ENCODE results near the gene UGT1A3.
A peak's percentile ranks its signal among the peaks of the same experiment; 100 is the strongest.
"Not testable (repeated sequence)": the region's sequence is repeated elsewhere in the genome, so short reads cannot be mapped to it uniquely, and the experiment has no call there.

The UGT1A3 gene

DNA sequence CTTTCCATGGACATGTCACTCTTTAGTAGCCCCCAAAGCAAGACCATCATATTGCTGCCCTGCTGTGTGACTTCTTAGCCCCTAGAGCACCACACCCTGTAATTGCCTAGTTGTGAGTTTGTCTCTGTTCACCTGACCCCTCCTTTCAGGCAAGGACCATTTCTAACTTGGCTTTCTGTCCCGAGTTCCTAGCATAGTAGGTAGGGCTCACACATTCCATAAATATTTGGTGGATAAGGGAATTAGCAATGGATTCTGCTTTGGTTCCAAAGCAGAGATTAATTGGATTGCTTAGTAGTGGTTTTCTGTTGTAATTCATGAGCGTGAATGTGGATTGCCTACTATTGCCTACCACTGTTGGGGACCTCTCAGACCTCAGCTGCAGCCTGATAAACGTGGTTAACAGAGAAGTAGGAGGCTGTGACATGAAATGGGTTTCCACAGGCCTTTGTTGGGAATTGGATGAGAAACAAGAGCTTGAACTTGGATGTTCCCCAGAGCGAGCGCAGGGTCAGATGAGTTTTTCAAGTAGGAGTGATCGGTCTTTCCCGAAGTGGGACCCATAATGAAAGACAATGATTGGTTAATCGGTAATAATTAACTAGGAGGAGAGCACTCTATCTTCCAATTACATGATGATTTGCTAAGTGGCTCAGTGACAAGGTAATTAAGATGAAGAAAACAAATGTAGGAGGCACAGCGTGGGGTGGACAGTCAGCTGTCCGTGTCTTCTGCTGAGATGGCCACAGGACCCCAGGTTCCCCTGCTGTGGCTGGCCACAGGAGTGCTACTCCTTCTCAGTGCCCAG, 17.8 kb downstream of the UGT1A3 start:
- H3K4me3 ChIP-seq (replicated peaks in 1 of 2; ENCODE audit: low read depth in 2 of 2, low read length in 2 of 2): no peak overlapping the region
- TF ChIP-seq, protein P1, sequence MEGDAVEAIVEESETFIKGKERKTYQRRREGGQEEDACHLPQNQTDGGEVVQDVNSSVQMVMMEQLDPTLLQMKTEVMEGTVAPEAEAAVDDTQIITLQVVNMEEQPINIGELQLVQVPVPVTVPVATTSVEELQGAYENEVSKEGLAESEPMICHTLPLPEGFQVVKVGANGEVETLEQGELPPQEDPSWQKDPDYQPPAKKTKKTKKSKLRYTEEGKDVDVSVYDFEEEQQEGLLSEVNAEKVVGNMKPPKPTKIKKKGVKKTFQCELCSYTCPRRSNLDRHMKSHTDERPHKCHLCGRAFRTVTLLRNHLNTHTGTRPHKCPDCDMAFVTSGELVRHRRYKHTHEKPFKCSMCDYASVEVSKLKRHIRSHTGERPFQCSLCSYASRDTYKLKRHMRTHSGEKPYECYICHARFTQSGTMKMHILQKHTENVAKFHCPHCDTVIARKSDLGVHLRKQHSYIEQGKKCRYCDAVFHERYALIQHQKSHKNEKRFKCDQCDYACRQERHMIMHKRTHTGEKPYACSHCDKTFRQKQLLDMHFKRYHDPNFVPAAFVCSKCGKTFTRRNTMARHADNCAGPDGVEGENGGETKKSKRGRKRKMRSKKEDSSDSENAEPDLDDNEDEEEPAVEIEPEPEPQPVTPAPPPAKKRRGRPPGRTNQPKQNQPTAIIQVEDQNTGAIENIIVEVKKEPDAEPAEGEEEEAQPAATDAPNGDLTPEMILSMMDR (IDR thresholded peaks at IDR 0.05; ENCODE audit: low read depth, low read length): no peak
- peak in 1 of 2 donors; percentile 14 for DNase-seq (ENCODE audit: low read depth in 2 of 2)

DNA sequence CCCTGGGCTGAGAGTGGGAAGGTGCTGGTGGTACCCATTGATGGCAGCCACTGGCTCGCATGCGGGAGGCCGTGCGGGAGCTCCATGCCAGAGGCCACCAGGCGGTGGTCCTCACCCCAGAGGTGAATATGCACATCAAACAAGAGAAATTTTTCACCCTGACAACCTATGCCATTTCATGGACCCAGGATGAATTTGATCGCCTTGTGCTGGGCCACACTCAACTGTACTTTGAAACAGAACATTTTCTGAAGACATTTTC, 18.4 kb downstream of the UGT1A3 start:
- H3K4me3 ChIP-seq (replicated peaks in 1 of 2; ENCODE audit: low read depth in 2 of 2, low read length in 2 of 2): no peak overlapping the region
- DNase-seq (ENCODE audit: low read depth in 2 of 2): no peak
- TF ChIP-seq, protein P1 (IDR thresholded peaks at IDR 0.05; ENCODE audit: low read depth, low read length): no peak

DNA sequence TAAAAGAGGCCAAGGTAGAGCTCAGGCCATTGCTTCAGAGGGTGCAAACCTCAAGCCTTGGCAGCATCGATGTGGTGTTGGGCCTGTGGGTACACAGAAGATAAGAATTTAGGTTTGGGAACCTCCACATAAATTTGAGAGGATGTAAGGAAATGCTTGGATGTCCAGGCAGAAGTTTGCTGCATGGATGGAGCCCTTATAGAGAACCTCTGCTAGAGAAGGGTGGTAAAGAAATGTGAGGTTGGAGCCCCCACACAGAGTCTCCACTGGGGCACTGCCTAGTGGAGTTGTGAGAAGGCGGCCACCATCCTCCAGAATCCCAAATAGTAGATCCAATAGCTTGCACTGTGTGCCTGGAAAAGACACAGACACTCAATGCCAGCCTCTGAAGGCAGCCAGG, 21.8 kb downstream of the UGT1A3 start:
- not testable (repeated sequence) for DNase-seq (ENCODE audit: low read depth in 2 of 2); H3K4me3 ChIP-seq (replicated peaks in 1 of 2; ENCODE audit: low read depth in 2 of 2, low read length in 2 of 2)

DNA sequence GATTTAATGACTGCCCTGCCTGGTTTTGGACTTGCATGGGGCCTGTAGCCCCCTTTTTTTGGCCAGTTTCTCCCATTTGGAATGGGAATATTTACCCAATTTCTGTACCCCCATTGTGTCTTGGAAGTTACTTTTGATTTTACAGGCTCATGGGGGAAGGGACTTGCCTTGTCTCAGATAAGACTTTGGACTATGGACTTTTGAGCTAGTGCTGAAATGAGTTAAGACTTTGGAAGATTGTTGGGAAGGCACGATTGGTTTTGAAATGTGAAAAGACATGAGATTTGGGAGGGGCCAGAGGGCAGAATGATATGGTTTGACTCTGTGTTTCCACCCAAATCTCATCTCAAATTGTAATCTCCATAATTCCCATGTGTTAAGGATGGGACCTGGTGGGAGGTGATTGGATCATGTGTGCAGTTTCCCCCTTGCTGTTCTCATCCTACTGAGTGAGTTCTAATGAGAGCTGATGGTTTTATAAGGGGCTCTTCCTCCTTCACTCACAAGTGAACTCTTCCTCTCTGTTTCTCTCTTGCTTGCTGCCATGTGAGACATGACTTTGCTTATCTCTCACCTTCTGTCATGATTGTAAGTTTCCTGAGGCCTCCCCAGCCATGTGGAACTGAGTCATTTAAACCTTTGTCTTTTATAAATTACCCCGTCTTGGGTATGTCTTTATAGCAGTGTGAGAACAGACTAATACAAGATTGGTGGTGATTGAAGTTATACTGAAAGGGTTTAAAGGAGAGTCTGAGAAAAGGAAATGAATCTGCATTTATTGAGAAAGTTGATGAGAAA, 22.6 kb downstream of the UGT1A3 start:
- not testable (repeated sequence) for H3K4me3 ChIP-seq (replicated peaks in 1 of 2; ENCODE audit: low read depth in 2 of 2, low read length in 2 of 2); DNase-seq (ENCODE audit: low read depth in 2 of 2)

DNA sequence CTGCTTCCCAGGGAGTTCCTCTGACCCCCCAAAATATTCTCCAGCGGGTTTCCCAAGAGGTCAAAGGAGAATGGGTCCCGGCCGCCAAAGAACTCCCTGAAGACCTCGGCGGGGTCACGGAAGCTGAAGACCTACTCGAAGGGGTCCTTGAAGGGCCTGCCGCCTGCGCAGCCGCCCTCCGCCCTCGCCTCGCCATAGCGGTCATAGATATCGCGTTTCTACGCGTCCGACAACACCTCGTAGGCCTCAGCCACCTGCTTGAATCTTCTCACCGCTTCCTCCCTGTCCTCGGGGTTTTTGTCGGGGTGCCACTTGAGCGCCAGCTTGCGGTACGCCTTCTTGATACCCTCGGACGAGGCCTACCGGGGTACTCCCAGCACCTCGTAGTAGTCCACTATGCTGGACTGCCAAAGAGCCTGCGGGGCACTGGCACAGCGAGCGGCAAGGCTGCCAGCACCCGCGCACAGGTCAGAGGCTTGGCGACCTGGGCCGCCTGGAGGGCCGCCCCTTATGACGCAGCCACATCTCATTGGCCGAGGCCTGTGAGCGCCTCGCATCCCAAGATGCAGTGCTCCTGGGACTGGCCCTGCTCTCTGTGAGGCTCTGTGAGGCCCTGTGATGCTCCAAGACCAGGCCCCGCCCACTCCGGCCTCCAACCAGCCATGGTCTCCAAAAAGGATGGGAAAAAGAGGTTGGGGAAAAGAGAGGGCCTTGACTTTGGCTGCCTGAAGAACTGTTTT, 26.2 kb downstream of the UGT1A3 start:
- TF ChIP-seq, protein P1 (IDR thresholded peaks at IDR 0.05; ENCODE audit: low read depth, low read length): no peak
- H3K4me3 ChIP-seq (replicated peaks in 1 of 2; ENCODE audit: low read depth in 2 of 2, low read length in 2 of 2): no peak overlapping the region
- DNase-seq (ENCODE audit: low read depth in 2 of 2): no peak

DNA sequence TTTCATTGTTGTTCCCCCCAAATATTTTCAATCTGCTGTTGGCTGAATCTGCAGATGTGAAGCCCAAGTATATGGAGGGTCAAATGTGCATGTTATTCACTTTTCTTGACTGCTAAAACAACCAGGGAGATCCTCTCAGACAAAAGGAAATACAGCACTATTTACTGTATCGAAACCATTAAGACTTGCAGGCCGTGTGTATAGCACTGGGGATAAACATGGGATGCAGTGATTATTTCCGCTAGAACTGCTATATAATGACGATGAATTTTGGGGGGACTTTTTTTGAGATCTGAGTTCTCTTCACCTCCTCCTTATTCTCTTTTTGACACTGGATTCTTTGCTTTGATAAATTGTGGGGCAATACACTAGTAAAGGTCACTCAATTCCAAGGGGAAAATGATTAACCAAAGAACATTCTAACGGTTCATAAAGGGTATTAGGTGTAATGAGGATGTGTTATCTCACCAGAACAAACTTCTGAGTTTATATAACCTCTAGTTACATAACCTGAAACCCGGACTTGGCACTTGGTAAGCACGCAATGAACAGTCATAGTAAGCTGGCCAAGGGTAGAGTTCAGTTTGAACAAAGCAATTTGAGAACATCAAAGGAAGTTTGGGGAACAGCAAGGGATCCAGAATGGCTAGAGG, 27.7 kb downstream of the UGT1A3 start:
- DNase-seq (ENCODE audit: low read depth in 2 of 2): no peak

DNA sequence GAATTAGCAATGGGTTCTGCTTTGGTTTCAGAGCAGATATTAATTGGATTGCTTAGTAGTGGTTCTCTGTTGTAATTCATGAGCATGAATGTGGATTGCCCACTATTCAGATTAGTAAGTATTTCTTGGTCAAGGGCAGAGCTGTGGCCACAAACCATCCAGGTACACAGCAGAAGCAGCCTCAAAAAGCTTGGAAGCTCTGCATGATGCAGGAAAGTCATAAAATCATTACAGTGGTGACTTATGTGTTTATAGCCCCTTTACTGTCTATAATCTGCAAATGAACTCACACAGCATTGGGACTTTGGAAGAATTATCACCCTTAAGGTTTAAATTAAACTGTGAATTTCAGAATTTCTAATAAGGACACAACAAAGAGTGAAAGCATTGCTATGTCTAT, 29.3 kb downstream of the UGT1A3 start:
- TF ChIP-seq, protein P1 (IDR thresholded peaks at IDR 0.05; ENCODE audit: low read depth, low read length): no peak
- no peak overlapping the region for H3K4me3 ChIP-seq (replicated peaks in 1 of 2; ENCODE audit: low read depth in 2 of 2, low read length in 2 of 2)
- DNase-seq (ENCODE audit: low read depth in 2 of 2): no peak

More for the DNA sequence above, 27.7 kb downstream of the UGT1A3 start:
- TF ChIP-seq, protein P1 (IDR thresholded peaks at IDR 0.05; ENCODE audit: low read depth, low read length): no peak
- no peak overlapping the region for H3K4me3 ChIP-seq (replicated peaks in 1 of 2; ENCODE audit: low read depth in 2 of 2, low read length in 2 of 2)

Measured in cardiac fibroblast (primary cell).